OCI-LY3 (cell line): ENCODE measurements around the gene ASTN2.

Experiments
- H2AFZ ChIP-seq: fragments of 200-600, 300-600 bp; shearing (Covaris generic); 2 replicates; pipeline ENCODE4 v1.6.0; 2014; ENCODE audit warnings: antibody characterized with exemption, low read depth, low read length
- H3K27ac ChIP-seq: fragments of 200-600, 300-600 bp; sonication (generic); 2 replicates; pipeline ENCODE4 v1.5.1; 2014; ENCODE audit warnings: mild to moderate bottlenecking, low read length, moderate library complexity, mixed read lengths
- H3K27me3 ChIP-seq: fragments of 200-600, 300-600 bp; sonication (generic); 2 replicates; pipeline ENCODE4 v1.6.1; 2014; ENCODE audit warnings: low read depth, low read length, mixed read lengths
- H3K36me3 ChIP-seq: fragments of 200-600, 300-600 bp; sonication (generic); replicated peaks from 2 replicates; pipeline ENCODE3; 2014; ENCODE audit warnings: low read depth, low read length, mixed read lengths
- H3K4me1 ChIP-seq: fragments of 300-600, 200-600 bp; sonication (generic); 2 replicates; pipeline ENCODE4 v1.6.1; 2014; ENCODE audit warnings: low read length, mixed read lengths
- H3K4me2 ChIP-seq: fragments of 200-600, 300-600 bp; sonication (generic); 2 replicates; pipeline ENCODE4 v1.6.1; 2014; ENCODE audit warnings: low read length, mixed read lengths
- H3K4me3 ChIP-seq: fragments of 300-600, 200-600 bp; sonication (generic); 2 replicates; pipeline ENCODE4 v1.5.1; 2014; ENCODE audit warnings: antibody characterized with exemption, mild to moderate bottlenecking, low read length, moderate library complexity
- H3K79me2 ChIP-seq: fragments of 300-600, 200-600 bp; shearing (Covaris generic); 2 replicates; pipeline ENCODE4 v1.6.1; 2014; ENCODE audit warnings: mild to moderate bottlenecking, low read length, mixed read lengths
- H3K9ac ChIP-seq: fragments of 300-600, 200-600 bp; shearing (Covaris generic); 2 replicates; pipeline ENCODE4 v1.6.0; 2014; ENCODE audit warnings: mild to moderate bottlenecking, low read length, moderate library complexity
- H3K9me3 ChIP-seq: fragments of 200-600, 300-600 bp; shearing (Covaris generic); 2 replicates; pipeline ENCODE4 v1.6.1; 2014; ENCODE audit warnings: low read length, mixed read lengths; ENCODE audit not compliant: insufficient read depth
- H4K20me1 ChIP-seq: fragments of 200-600, 300-600 bp; sonication (generic); 2 replicates; pipeline ENCODE4 v1.6.1; 2016; ENCODE audit warnings: low read length, mixed read lengths; ENCODE audit not compliant: insufficient read depth
- EZH2phosphoT487 ChIP-seq: fragments of 200-600 bp; shearing (Covaris generic); IDR thresholded peaks from 2 replicates; pipeline ENCODE4 v1.6.1; 2018; ENCODE audit warnings: antibody characterized with exemption, mixed run types, low read depth
- TF ChIP-seq, protein P1 (sequence below): fragments of 200-600, 300-600 bp; sonication (generic); IDR thresholded peaks from 2 replicates; pipeline ENCODE4 v1.5.1; 2014; ENCODE audit warnings: antibody characterized with exemption, low read length, low read depth

Gene ASTN2

DNA sequence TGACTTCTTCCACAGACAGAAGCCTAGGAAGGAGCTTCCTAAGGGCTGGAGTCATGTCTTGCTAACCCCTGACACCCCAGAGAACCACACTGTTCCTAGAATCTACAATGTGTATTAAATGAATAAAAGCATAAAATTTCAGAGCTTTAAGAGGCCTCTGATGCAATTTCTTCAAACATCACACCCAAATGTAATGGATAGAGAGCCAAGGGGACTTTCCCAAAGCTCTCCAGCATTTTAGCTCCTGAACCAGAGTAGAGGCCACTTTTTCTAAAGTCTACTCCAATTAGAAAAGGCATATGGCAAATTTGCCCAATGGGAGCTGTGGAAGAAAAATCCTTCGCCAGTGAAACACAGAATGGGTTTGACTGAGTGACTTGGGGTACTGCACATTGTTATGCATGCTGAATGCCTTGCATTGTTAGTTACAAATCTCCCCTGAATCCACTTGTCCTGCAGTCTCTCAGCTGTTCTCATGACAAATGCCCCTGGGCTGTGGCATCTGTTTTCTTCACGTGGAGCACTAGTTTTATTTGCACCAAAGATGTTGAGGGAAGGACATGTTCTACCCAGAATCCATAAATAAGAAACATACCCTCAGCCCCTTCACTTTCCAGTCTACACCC, 334.0 kb downstream of the ASTN2 start:
- Histone ChIP-seq H3K4me2 (no peak overlapping the region), H3K4me1 (no peaks in the 10 kb centered on the region), H2AFZ (no peak overlapping the region), H4K20me1 (no peaks in the 10 kb centered on the region), H3K9me3 (no peaks in the 10 kb centered on the region), H3K27me3 (0 out of 2 replicates have a peak, but pooled peaks cover 4% of the 10 kb centered on the region), H3K4me3 (no peak overlapping the region), H3K36me3 (no peaks in the 10 kb centered on the region), H3K27ac (no peak overlapping the region), H3K9ac (no peak overlapping the region), H3K79me2 (no peaks in the 10 kb centered on the region)
- TF ChIP-seq EZH2phosphoT487: no peak
- TF ChIP-seq, protein P1, sequence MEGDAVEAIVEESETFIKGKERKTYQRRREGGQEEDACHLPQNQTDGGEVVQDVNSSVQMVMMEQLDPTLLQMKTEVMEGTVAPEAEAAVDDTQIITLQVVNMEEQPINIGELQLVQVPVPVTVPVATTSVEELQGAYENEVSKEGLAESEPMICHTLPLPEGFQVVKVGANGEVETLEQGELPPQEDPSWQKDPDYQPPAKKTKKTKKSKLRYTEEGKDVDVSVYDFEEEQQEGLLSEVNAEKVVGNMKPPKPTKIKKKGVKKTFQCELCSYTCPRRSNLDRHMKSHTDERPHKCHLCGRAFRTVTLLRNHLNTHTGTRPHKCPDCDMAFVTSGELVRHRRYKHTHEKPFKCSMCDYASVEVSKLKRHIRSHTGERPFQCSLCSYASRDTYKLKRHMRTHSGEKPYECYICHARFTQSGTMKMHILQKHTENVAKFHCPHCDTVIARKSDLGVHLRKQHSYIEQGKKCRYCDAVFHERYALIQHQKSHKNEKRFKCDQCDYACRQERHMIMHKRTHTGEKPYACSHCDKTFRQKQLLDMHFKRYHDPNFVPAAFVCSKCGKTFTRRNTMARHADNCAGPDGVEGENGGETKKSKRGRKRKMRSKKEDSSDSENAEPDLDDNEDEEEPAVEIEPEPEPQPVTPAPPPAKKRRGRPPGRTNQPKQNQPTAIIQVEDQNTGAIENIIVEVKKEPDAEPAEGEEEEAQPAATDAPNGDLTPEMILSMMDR: no peak

DNA sequence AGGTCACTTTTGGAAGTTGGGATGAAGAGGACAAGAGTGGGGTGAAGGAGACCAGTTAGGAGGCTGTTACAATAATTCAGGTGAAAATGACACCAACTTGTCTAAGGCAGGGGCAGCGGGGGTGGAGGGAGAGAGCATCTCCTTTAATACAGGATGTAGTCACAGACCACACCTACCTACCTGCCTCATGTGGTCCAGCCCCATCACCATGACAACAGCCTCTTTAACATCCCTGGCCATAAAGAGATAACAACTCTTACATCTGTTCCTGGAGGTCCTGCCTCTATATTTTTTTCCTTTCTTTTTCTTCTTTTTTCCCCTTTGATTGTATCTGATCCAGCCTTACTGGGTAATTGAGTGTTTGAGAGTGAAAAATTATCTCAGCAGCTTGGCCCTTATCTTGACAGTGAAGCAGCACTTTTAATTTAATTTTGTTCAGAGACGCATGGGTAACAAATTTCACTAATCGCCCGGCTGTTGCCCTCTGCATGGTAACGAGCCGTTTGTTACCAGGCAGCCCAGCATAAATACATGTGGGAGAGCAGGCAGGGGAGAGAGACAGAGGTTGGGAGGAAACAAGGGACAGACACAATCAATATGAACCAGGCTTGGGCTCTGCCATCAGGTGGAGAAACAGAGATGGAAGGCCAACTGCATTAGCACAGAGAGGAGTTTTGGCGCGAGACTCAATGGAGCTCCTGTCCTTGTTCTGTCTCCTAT, 338.1 kb downstream of the ASTN2 start:
- Histone ChIP-seq H3K9ac (no peak overlapping the region), H3K4me2 (no peak overlapping the region), H3K79me2 (no peaks in the 10 kb centered on the region), H2AFZ (no peak overlapping the region), H3K36me3 (no peaks in the 10 kb centered on the region), H3K27me3 (0 out of 2 replicates have a peak, but pooled peaks cover 4% of the 10 kb centered on the region), H3K4me3 (no peak overlapping the region), H3K4me1 (no peaks in the 10 kb centered on the region), H3K27ac (no peak overlapping the region), H3K9me3 (no peaks in the 10 kb centered on the region), H4K20me1 (no peaks in the 10 kb centered on the region)
- TF ChIP-seq, protein P1: no peak
- no peak for TF ChIP-seq EZH2phosphoT487

DNA sequence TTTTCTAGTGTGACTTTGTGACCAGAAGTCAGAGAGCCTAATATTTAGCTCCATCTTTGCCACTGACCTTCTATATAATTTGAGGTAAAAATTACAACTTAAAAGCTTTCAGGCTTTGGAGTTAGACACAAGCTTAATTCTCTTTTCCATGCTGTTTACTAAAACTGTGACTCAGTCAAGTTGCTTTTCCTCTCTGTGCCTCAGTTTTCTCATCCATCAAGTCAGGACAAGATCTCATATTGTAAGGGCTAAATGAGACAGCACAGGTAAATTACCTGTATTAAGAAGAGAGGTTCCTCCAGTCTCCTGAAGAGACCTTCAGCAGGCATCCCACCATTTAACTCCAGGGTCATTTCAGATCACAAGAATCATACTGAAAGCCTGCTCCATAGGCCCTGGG, 339.2 kb downstream of the ASTN2 start:
- H3K9ac ChIP-seq: no peak overlapping the region
- no peaks in the 10 kb centered on the region for H3K36me3 ChIP-seq
- TF ChIP-seq, protein P1: no peak
- TF ChIP-seq EZH2phosphoT487: no peak
- H3K4me3 ChIP-seq: no peak overlapping the region
- no peaks in the 10 kb centered on the region for H3K79me2 ChIP-seq
- no peaks in the 10 kb centered on the region for H4K20me1 ChIP-seq
- H2AFZ ChIP-seq: no peak overlapping the region
- no peak overlapping the region for H3K4me2 ChIP-seq
- H3K27me3 ChIP-seq: 0 out of 2 replicates have a peak, but pooled peaks cover 4% of the 10 kb centered on the region
- no peaks in the 10 kb centered on the region for H3K9me3 ChIP-seq
- H3K27ac ChIP-seq: no peak overlapping the region
- no peaks in the 10 kb centered on the region for H3K4me1 ChIP-seq

DNA sequence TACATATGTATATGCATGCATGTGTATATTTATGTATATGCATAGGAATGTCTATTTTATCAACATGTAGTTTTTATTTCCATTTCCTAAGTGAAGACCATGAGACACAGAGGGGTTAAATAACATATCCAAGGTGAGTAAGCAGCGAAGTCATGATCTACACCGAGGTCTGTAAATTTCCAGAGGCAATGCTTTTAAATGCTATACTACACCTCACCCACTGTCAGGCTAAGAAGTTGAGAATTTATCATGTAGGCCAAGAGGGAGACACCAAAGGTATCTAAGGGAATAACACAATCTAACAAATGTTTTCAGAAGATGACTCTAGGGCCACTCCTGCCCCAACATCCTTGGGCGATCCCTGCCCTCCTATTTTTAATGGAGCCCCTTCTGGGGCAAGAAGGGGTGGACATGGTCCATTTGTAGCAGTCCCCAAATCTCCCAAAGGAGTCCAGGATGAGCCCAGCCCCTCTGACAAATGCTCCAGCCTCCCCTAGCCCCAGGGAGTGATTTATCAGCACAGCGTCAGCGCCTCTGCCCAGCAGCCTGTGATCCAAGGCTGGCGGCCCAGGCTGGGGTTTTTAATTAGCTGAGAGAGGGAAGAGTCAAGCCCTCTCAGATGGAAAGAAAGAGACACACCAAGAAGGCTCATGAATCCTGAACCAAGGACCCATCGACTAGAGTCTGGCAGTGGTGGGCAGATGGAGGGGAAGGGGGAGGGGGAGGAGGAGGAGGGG, 339.9 kb downstream of the ASTN2 start:
- Histone ChIP-seq H3K9me3 (no peaks in the 10 kb centered on the region), H2AFZ (no peak overlapping the region), H3K27ac (no peak overlapping the region), H3K4me2 (no peak overlapping the region), H3K4me3 (no peak overlapping the region), H4K20me1 (no peaks in the 10 kb centered on the region), H3K36me3 (no peaks in the 10 kb centered on the region), H3K79me2 (no peaks in the 10 kb centered on the region), H3K27me3 (0 out of 2 replicates have a peak, but pooled peaks cover 4% of the 10 kb centered on the region), H3K9ac (no peak overlapping the region), H3K4me1 (no peaks in the 10 kb centered on the region)
- TF ChIP-seq EZH2phosphoT487: no peak
- TF ChIP-seq, protein P1: no peak
